NB4 (cell line): ENCODE data around the gene CADM1.

Experiments
- CTCF ChIP-seq: IDR thresholded peaks from one replicate; pipeline ENCODE4 v1.5.1; 2012; ENCODE audit warnings: low read depth, low read length
- POLR2A ChIP-seq: IDR thresholded peaks from 2 replicates; pipeline ENCODE4 v1.6.1; 2011; ENCODE audit warnings: mild to moderate bottlenecking; ENCODE audit not compliant: insufficient read length; ENCODE audit errors: extremely low read depth

GRCh38 chr11:115493488-115493887 is 10.7 kb downstream of the CADM1 start:
- no peak for TF ChIP-seq CTCF
- TF ChIP-seq POLR2A: no peak
